CD14-positive monocyte (primary cell): Measurements from ENCODE around the gene FAM98C. TPM values are rescaled to one million over a fixed set of nuclear protein-coding genes. Genes with fewer than 3 reads are reported as not detected.

ENCODE experiments used
- DNase-seq, 3 donors: peaks; one replicate each; pipeline ENCODE4 v3.0.0-alpha.2; 2011 to 2022
- H2AFZ ChIP-seq: 2 replicates; pipeline ENCODE4 v1.6.0; 2012; ENCODE audit warnings: mild to moderate bottlenecking, low read depth, low read length, inconsistent platforms; ENCODE audit not compliant: insufficient read depth, poor library complexity, severe bottlenecking
- H3K27ac ChIP-seq, 2 donors: 1 replicate in 1 of 2; 2 replicates in 1 of 2; pipeline ENCODE4 v1.5.1; 2012 to 2013; ENCODE audit warnings: low read length in 2 of 2, control low read depth in 1 of 2, inconsistent platforms in 1 of 2, low read depth in 1 of 2, mild to moderate bottlenecking in 1 of 2
- H3K27me3 ChIP-seq, 2 donors: one replicate each; pipeline versions ENCODE4 v1.6.0 to v1.6.1; 2011 to 2013; ENCODE audit warnings: low read length in 2 of 2; ENCODE audit not compliant: control insufficient read depth in 2 of 2, insufficient read depth in 2 of 2
- H3K36me3 ChIP-seq, 2 donors: replicated peaks in 1 of 2; 1 replicate in 1 of 2; 2 replicates in 1 of 2; pipeline versions ENCODE4 v1.5.1 to v1.6.1; 2012 to 2013; ENCODE audit warnings: low read length in 2 of 2, control low read depth in 1 of 2, inconsistent platforms in 1 of 2, mild to moderate bottlenecking in 1 of 2; ENCODE audit not compliant: insufficient read depth in 2 of 2, control insufficient read depth in 1 of 2
- H3K4me1 ChIP-seq, 2 donors: 1 replicate in 1 of 2; 2 replicates in 1 of 2; pipeline versions ENCODE4 v1.5.1 to v1.6.1; 2012 to 2013; ENCODE audit warnings: low read length in 2 of 2, control low read depth in 1 of 2, inconsistent platforms in 1 of 2, mild to moderate bottlenecking in 1 of 2, moderate library complexity in 1 of 2; ENCODE audit not compliant: insufficient read depth in 2 of 2, control insufficient read depth in 1 of 2
- H3K4me2 ChIP-seq: replicated peaks from 2 replicates; pipeline ENCODE3; 2012; ENCODE audit warnings: low read length, moderate library complexity, mild to moderate bottlenecking; ENCODE audit not compliant: poor library complexity, severe bottlenecking; ENCODE audit errors: extremely low read depth
- H3K4me3 ChIP-seq, 3 experiments: fragments of 200-600 bp in 1 of 3; sonication (generic) in 1 of 3; replicated peaks in 1 of 3; 1 replicate in 2 of 3; 2 replicates in 1 of 3; pipeline ENCODE4 v1.5.1; 2011 to 2013; ENCODE audit warnings: low read length in 3 of 3, mild to moderate bottlenecking in 3 of 3, control low read depth in 2 of 3, low read depth in 2 of 3, inconsistent platforms in 1 of 3, moderate library complexity in 1 of 3
- H3K79me2 ChIP-seq: 2 replicates; pipeline ENCODE4 v1.6.0; 2012; ENCODE audit warnings: mild to moderate bottlenecking, control low read depth, inconsistent platforms, low read length, moderate library complexity; ENCODE audit not compliant: insufficient read depth
- H3K9ac ChIP-seq: 2 replicates; pipeline ENCODE4 v1.6.0; 2017; ENCODE audit warnings: low read length, mild to moderate bottlenecking; ENCODE audit not compliant: insufficient read depth, poor library complexity, severe bottlenecking
- H3K9me3 ChIP-seq, 2 donors: replicated peaks in 1 of 2; 1 replicate in 1 of 2; 2 replicates in 1 of 2; pipeline versions ENCODE4 v1.5.1 to v1.6.1; 2012 to 2013; ENCODE audit warnings: low read length in 2 of 2, control low read depth in 1 of 2; ENCODE audit not compliant: control insufficient read depth in 1 of 2, insufficient read depth in 1 of 2
- H4K20me1 ChIP-seq: 2 replicates; pipeline ENCODE4 v1.6.0; 2012; ENCODE audit warnings: mild to moderate bottlenecking, low read length, control low read depth, moderate library complexity; ENCODE audit not compliant: insufficient read depth
- H3K27ac Mint-ChIP-seq, 7 donors: one replicate each; pipeline ENCODE4 v1.8.0; 2020; ENCODE audit warnings: mild to moderate bottlenecking in 7 of 7, mixed read lengths in 7 of 7, moderate library complexity in 6 of 7, inconsistent platforms in 2 of 7
- H3K27me3 Mint-ChIP-seq, 3 donors: one replicate each; pipeline ENCODE4 v1.8.0; 2021 to 2022; ENCODE audit warnings: low read depth in 3 of 3, mild to moderate bottlenecking in 3 of 3, mixed read lengths in 3 of 3, moderate library complexity in 3 of 3, inconsistent platforms in 1 of 3
- H3K36me3 Mint-ChIP-seq, 2 donors: one replicate each; pipeline ENCODE4 v1.8.0; 2020; ENCODE audit warnings: mixed read lengths in 2 of 2, inconsistent platforms in 1 of 2, mild to moderate bottlenecking in 1 of 2
- H3K4me1 Mint-ChIP-seq: one replicate; pipeline ENCODE4 v1.8.0; 2020; ENCODE audit warnings: mild to moderate bottlenecking, mixed read lengths
- H3K4me3 Mint-ChIP-seq, 2 donors: one replicate each; pipeline ENCODE4 v1.8.0; 2020; ENCODE audit warnings: mild to moderate bottlenecking in 2 of 2, mixed read lengths in 2 of 2, moderate library complexity in 1 of 2
- H3K9me3 Mint-ChIP-seq, 7 donors: one replicate each; pipeline ENCODE4 v1.8.0; 2020 to 2022; ENCODE audit warnings: mixed read lengths in 7 of 7, mild to moderate bottlenecking in 6 of 7, moderate library complexity in 6 of 7, inconsistent platforms in 2 of 7
- CTCF ChIP-seq: fragments of 200-600 bp; IDR thresholded peaks from one replicate; pipeline ENCODE4 v1.8.0; 2022; ENCODE audit warnings: antibody characterized with exemption, mild to moderate bottlenecking
- WGBS: methylation state at CpG from one replicate; pipeline ENCODE4 v1.1.5; 2013; ENCODE audit warnings: missing lambda C conversion rate; ENCODE audit not compliant: insufficient coverage; 5-methylcytosine and 5-hydroxymethylcytosine counted together
- intact Hi-C, 2 donors: fragments of 100-400 bp; cut with micrococcal nuclease; formaldehyde crosslinking; loops; one replicate each; pipeline versions ENCODE4 v1.15.0 to v1.15.1; 2023
- polyA plus RNA-seq, 3 donors: library from polyadenylated mRNA; depleted of rRNA in 1 of 3; unstranded in 2 of 3; stranded (reverse) in 1 of 3; fragments of 300-500 nt in 2 of 3; fragments of >200 nt in 1 of 3; fragmentation: Illumina TruSeq in 2 of 3; gene quantifications; 1 replicate in 2 of 3; 2 replicates in 1 of 3; pipeline ENCODE4 v1.2.3, GENCODE V29; 2012 to 2021

The FAM98C gene
- polyA plus RNA-seq, 3 donors, result 8.5 to 41.0 (median 12.6) TPM

GRCh38 chr19:38384209-38385027, 18.5 kb upstream of the FAM98C start:
- Mint-ChIP-seq H3K4me3 (peak overlapping the region in 1 of 2 donors; percentile 62), H3K27me3 (peaks cover 24 to 50% (median 33%) of the 10 kb centered on the region in 3 donors), H3K27ac (no peak overlapping the region), H3K9me3 (peaks cover 0 to 10% (median 3%) of the 10 kb centered on the region in 7 donors), H3K4me1 (peaks cover 25% of the 10 kb centered on the region), H3K36me3 (peaks cover 58 to 59% of the 10 kb centered on the region in 2 donors)
- no peak for DNase-seq
- no peak for TF ChIP-seq CTCF
- Histone ChIP-seq H3K9me3 (no peaks in the 10 kb centered on the region), H3K4me2 (no peak overlapping the region), H3K79me2 (no peaks in the 10 kb centered on the region), H3K9ac (no peak overlapping the region), H3K27ac (no peak overlapping the region), H3K4me1 (peaks cover 32 to 39% of the 10 kb centered on the region in 2 donors), H2AFZ (no peak overlapping the region), H3K4me3 (no peak overlapping the region), H3K27me3 (peaks cover 9 to 47% of the 10 kb centered on the region in 2 donors), H3K36me3 (peaks cover 43 to 57% of the 10 kb centered on the region in 2 donors), H4K20me1 (peaks cover 48% of the 10 kb centered on the region)
- intact Hi-C loops, result no loop called here
- WGBS, result 94% methylated on average over 9 of the region's 10 CpGs

- Histone ChIP-seq H3K27me3 (peaks cover 13 to 56% of the 10 kb centered on the region in 2 donors), H3K4me2 (peak overlapping the region; percentile 94), H3K27ac (no peak overlapping the region), H3K36me3 (peaks cover 37 to 49% of the 10 kb centered on the region in 2 donors), H3K9me3 (no peaks in the 10 kb centered on the region), H3K4me3 (no peak overlapping the region), H3K4me1 (peaks cover 32 to 39% of the 10 kb centered on the region in 2 donors), H4K20me1 (peaks cover 44% of the 10 kb centered on the region), H2AFZ (no peak overlapping the region), H3K79me2 (no peaks in the 10 kb centered on the region), H3K9ac (no peak overlapping the region)
- Mint-ChIP-seq H3K4me3 (peak overlapping the region in 1 of 2 donors; percentile 79), H3K36me3 (peaks cover 49 to 55% of the 10 kb centered on the region in 2 donors), H3K27ac (peak overlapping the region in 1 of 7 donors; percentile 13), H3K27me3 (peaks cover 32 to 59% (median 41%) of the 10 kb centered on the region in 3 donors), H3K9me3 (peaks cover 0 to 12% (median 3%) of the 10 kb centered on the region in 7 donors), H3K4me1 (peaks cover 26% of the 10 kb centered on the region)
- DNase-seq, result no peak
- TF ChIP-seq CTCF, result no peak
- WGBS, result 87% methylated on average over 25 of the region's 40 CpGs
- intact Hi-C loops, result no loop called here
These were observed 17.7 kb upstream of the FAM98C start for GRCh38 chr19:38385057-38385803.
